Superior temporal gyrus (tissue), 1 donor: ENCODE results near the gene SHISAL2B.
"Not testable (repeated sequence)": the region's sequence is repeated elsewhere in the genome, so short reads cannot be mapped to it uniquely, and the experiment has no call there.

Experiments
- DNase-seq: peaks from one replicate; pipeline ENCODE4 v3.0.0-alpha.2; 2016; ENCODE audit errors: extremely low spot score

Gene SHISAL2B

DNA sequence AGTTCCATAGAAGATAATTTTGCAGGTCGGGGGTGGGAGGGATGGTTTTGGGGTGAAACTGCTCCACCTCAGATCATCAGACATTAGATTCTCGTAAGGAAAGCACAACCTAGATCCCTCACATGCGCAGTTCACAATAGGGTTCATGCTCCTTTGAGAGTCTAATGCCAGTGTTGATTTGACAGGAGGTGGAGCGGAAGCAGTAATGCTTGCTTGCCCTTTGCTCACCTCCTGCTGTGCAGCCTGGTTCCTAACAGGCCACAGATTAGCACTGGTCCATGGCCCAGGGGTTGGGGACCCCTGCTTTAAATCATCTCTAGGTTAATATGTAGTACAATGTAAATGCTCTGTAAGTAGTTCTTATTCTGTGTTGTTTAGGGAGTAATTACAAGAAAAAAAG lies 10.5 kb downstream of the SHISAL2B start:
- no peak for DNase-seq

DNA sequence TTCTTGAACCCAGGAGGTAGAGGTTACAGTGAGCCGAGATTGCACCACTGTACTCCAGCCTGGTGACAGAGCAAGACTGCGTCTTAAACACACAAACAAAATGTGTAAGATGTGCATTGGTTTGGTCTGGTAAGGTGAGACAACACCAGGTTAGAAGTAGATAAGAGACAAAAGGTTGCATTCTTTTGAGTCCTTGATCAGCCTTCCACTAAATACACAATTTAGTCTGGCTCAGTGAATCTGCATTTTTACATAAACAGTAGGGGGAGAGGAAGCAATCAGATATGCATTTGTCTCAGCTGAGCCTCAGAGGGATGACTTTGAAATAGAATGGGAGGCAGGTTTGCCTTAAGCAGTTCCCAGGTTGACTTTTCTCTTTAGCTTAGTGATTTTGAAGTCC lies 15.8 kb downstream of the SHISAL2B start:
- not testable (repeated sequence) for DNase-seq

- DNase-seq = no peak
Observed at GRCh38 chr5:64707191-64707590, 16.9 kb downstream of the SHISAL2B start.

DNA sequence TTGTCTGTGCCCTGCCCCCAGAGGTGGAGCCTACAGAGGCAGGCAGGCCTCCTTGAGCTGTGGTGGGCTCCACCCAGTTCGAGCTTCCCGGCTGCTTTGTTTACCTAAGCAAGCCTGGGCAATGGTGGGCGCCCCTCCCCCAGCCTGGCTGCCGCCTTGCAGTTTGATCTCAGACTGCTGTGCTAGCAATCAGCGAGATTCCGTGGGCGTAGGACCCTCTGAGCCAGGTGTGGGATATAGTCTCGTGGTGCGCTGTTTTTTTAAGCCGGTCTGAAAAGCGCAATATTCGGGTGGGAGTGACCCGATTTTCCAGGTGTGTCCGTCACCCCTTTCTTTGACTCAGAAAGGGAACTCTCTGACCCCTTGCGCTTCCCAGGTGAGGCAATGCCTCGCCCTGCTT lies 24.2 kb downstream of the SHISAL2B start:
- not testable (repeated sequence) for DNase-seq

DNA sequence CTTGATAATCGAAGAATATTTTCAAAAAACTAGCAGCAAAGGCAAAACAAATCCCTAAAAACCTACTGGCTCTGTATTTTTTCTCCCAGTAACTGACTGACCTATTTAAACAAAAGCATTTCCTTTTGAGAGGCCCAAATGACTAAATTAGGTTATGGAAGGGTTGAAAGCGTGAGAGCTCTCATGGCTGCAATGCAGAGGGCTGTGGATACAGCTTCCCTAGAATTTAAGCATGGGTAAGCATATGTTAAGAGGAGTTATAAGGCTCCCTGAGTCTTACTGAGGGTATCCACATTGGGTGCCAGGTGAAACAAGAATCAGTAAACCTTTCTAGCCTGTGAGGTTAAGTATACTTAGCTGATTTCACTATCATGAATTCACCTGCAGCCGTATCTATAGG lies 32.3 kb downstream of the SHISAL2B start:
- DNase-seq = no peak

DNA sequence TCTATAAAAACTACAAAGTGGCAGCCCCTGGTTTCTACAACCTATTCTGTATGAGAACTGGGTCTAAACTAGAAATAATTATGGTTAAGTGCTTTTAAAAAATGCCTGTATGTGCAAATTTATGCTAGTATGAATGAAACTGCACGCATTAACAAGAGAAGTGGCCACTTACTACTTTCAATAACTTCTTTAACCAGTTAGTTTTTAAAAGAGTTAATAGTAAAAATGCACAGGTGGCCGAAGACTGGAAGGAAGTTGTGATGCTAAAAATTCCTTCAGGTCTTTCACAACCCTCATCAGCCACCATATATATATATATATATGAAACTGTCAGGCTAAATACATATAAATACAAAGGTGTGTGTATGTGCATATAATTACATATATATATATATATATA lies 36.8 kb downstream of the SHISAL2B start:
- DNase-seq = no peak

- no peak for DNase-seq
Observed at GRCh38 chr5:64742411-64742810, 52.1 kb downstream of the SHISAL2B start.

- no peak for DNase-seq
Observed at GRCh38 chr5:64742821-64743220, 52.5 kb downstream of the SHISAL2B start.

DNA sequence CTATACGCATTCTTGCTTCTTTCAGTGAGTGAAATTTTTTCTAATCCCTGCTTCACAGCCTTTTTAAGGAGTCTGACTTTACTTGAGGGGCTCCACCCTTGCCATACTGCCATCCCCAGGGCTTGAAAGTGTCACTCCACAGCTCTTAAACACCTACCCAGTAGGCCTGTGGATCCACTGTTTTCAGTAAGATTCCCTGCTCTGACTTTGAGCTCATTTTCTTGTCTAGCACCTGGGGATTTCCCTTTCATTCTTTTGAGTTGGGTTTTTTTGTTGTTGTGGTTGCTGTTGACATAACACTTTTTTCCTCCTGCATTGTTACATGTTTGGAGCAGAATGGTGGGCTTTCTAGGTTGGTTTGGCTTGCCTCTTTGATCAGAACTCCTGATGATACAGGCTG lies 54.6 kb downstream of the SHISAL2B start:
- DNase-seq = no peak

- no peak for DNase-seq
Observed at GRCh38 chr5:64746446-64746845, 56.1 kb downstream of the SHISAL2B start.

DNA sequence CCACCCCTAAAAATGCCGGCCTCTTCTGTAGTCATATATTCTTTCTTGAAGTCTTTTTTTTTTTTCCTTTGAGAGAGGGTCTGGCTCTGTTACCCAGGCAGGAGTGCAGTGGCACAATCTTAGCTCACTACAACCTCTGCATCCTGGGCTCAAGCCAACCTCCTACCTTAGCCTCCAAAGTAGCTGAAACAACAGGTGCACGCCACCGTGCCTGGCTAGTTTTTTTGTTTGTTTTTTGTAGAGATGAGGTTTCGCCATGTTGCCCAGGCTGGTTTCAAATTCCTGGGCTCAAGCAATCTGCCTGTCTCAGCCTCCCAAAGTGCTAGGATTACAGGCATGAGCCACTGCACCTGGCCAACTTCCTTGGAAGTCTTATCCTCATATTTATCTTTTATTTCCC lies 59.1 kb downstream of the SHISAL2B start:
- no peak for DNase-seq

GRCh38 chr5:64754066-64754465 lies 63.8 kb downstream of the SHISAL2B start:
- DNase-seq = no peak

DNA sequence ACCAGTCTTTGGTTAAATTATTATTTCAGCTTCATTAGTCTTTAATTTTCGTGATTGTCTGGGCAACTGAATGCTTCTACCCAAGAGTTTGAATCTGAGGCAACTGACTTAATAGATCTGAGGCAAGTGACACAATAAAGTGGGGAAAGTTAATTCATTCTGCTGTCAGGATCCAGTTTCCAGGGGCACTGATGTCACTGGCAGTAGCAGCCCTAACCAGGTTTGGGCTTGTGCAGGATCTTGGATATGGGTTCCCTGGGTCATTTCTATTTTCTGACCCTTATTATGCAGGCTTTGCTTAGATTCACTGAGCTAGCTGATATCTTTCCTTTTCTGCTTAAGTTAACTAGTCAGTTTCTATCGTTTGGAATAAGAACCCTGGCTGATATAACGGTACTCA lies 68.6 kb downstream of the SHISAL2B start:
- DNase-seq = no peak

GRCh38 chr5:64759960-64760660 lies 69.8 kb downstream of the SHISAL2B start:
- DNase-seq = no peak

DNA sequence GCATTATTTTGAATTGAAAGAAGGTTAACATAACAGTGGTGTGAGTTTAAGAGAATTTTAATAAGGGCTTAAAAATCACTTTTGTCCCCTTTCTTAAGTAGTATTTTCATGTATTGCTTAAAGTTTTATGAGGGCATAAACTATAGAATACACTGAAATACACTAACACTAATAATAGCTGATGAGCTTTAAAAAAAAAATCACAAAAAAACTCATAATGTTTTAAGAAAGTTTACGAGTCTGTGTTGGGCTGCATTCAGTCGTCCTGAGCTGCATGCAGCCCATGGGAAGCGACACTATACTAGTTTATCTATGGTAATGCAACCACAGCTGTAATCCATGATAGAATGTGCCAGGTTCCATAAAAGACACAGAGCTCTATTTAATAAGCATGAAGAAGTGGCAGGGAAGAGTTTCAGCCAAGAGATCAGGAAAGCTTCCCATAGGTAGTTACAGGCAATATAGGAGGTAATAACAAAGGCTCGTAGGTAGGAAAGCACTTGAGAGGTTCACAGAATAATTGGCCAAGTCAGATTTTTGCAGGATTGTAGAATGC lies 73.7 kb downstream of the SHISAL2B start:
- no peak for DNase-seq

DNA sequence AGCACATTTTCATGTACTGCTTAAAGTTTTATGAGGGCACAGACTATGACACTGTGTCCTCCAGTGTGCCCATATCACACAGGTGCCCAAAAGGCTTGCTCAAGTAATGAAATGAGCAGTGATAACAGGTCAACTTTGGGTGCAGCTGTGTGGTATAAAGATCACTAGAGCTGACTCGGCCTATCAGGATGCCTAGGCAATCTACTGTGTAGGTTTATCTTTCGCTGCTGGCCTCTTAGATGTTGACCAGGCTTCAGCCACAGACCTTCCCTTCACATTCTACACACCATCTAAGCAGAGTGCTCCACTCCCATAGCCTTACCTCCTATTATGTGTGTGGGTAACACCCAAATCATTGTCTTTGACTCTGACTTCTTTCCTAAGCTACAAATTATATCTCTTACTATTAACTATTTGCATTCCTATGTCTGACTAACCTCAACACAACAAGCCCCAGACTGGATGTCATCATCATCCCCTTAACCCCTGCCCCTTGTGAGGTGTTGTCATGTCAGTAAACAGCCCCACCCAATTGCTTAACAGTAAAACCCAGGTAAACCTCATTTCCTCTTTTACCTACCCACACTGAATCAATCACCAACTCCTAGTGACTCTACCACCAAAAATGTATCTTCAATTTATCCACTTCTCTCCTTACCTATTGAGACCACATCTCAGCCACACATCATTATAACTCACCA lies 75.7 kb downstream of the SHISAL2B start:
- no peak for DNase-seq

DNA sequence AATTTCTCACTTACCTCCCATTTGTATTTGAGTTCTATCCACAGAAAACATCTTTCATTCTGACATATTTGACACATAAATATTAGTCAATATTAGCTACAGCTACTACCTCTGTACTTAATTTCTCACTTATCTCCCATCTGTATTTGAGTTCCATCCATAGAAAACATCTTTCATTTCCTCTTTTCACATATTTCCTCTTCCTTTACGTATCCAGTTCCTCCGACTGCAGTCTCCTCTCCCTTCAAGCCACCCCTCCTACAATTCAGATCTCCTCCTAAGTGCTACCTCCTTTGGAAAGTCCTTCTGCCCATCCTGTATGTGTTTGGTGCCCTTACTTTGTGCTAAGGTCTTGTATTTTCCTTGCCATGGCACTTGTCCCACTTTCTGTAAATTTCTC lies 76.6 kb downstream of the SHISAL2B start:
- no peak for DNase-seq
